PFSK-1 (cell line): ENCODE results near the gene COG7.

ENCODE experiments used
- FOXP2 ChIP-seq: optimal IDR thresholded peaks from 2 replicates; pipeline ENCODE3; 2011; ENCODE audit warnings: borderline replicate concordance, control low read depth, inconsistent platforms; ENCODE audit not compliant: insufficient read depth; ENCODE audit errors: extremely low read length, extremely low read depth
- POLR2AphosphoS5 ChIP-seq: IDR thresholded peaks from 2 replicates; pipeline ENCODE4 v1.6.1; 2012; ENCODE audit warnings: low read depth, mild to moderate bottlenecking, control low read depth, low read length, moderate library complexity
- SIN3A ChIP-seq: IDR thresholded peaks from 2 replicates; pipeline ENCODE4 v1.6.1; 2012; ENCODE audit warnings: mild to moderate bottlenecking, low read length, moderate library complexity, borderline replicate concordance; ENCODE audit not compliant: insufficient read depth
- TAF1 ChIP-seq: IDR thresholded peaks from 2 replicates; pipeline ENCODE4 v1.6.1; 2012; ENCODE audit warnings: low read length, control low read depth, borderline replicate concordance; ENCODE audit not compliant: insufficient read depth
- TF ChIP-seq, protein P1 (sequence below), 2 experiments: IDR thresholded peaks; 2 replicates each; pipeline versions ENCODE4 v1.6.1 to v1.8.0; 2011 to 2012; ENCODE audit warnings: low read depth in 2 of 2, low read length in 2 of 2, control low read depth in 1 of 2, inconsistent platforms in 1 of 2, mild to moderate bottlenecking in 1 of 2, moderate library complexity in 1 of 2; ENCODE audit not compliant: insufficient read depth in 1 of 2

Gene COG7

DNA sequence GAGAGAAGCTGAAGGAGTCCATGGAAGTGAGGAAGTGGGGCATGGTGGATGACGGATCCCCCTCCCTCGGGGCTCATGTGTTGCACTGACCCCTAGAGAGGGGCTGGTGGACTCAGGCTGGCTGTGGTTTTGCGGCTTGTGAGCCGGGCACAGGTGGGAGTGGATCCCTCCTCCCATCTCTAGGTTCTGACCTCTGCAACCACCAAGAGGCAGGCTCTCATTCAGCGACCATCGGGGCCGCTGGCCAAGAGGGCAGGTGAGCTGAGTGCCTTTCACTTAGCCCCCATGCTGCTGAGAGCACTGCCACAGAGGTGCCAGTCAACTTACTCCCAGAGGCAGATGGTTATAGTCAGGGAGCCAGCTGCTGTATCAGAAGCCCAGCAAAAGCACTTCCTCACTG, 83.6 kb downstream of the COG7 start:
- TF ChIP-seq TAF1 (no peak), FOXP2 (no peak)

DNA sequence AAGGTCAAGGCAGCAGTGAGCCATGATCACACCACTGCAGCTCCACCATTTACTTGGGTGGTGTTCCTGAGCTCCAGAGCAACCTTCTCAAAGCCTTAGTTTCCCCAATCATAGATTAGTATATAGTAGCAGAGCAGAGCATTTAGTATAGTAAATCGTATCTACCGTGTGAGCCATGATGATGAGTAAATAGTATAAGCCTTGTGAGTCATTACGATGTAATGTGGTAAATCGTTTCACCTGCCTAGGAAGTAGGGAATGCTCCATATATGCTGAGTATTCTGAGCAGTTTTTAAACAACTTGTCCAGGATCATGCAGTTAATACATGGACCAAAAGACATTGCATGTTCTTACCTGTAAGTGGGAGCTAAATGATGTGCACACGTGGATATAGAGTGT, 84.5 kb downstream of the COG7 start:
- no peak for TF ChIP-seq SIN3A
- TF ChIP-seq, protein P1, sequence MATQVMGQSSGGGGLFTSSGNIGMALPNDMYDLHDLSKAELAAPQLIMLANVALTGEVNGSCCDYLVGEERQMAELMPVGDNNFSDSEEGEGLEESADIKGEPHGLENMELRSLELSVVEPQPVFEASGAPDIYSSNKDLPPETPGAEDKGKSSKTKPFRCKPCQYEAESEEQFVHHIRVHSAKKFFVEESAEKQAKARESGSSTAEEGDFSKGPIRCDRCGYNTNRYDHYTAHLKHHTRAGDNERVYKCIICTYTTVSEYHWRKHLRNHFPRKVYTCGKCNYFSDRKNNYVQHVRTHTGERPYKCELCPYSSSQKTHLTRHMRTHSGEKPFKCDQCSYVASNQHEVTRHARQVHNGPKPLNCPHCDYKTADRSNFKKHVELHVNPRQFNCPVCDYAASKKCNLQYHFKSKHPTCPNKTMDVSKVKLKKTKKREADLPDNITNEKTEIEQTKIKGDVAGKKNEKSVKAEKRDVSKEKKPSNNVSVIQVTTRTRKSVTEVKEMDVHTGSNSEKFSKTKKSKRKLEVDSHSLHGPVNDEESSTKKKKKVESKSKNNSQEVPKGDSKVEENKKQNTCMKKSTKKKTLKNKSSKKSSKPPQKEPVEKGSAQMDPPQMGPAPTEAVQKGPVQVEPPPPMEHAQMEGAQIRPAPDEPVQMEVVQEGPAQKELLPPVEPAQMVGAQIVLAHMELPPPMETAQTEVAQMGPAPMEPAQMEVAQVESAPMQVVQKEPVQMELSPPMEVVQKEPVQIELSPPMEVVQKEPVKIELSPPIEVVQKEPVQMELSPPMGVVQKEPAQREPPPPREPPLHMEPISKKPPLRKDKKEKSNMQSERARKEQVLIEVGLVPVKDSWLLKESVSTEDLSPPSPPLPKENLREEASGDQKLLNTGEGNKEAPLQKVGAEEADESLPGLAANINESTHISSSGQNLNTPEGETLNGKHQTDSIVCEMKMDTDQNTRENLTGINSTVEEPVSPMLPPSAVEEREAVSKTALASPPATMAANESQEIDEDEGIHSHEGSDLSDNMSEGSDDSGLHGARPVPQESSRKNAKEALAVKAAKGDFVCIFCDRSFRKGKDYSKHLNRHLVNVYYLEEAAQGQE (IDR thresholded peaks at IDR 0.05; ENCODE audit: insufficient read depth in 1 of 2, low read depth in 2 of 2, low read length in 2 of 2) = no peak
- TF ChIP-seq TAF1 = no peak
- TF ChIP-seq FOXP2 = no peak
- TF ChIP-seq POLR2AphosphoS5 = no peak

DNA sequence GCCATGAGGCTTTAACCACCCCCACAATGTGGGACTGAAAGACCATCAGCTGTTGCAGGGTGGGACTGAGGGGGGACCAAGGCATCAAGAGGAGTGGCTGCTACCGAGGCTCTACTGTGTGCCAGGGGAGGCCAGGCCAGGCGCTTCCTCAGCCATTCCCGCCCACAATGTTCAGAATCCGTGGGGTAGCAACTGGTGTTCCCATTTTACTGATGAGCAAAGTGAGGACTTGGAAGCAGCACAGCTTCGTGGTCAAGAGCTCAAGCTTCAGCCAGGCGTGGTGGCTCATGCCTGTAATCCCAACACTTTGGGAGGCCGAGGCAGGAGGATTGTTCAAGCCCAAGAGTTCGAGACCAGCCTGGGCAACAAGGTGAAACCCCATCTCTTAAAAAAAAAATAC, 85.0 kb downstream of the COG7 start:
- no peak for TF ChIP-seq TAF1

DNA sequence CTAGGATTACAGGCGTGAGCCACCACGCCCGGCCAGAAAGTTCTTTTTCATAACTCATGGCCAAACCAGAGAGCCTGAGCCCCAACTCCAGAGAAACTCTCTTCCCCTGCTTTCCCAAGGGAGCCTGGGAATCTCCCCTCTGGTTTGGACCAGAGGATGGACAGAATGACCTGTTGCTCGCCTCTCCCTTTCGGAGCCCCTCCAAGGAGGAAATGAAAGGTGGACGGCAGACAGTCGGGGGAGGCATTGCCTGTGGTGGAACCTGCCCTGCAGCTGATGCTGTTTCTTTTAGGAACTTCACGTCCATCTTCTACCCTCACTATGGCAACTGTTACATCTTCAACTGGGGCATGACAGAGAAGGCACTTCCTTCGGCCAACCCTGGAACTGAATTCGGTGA, 85.4 kb downstream of the COG7 start:
- TF ChIP-seq SIN3A (no peak), FOXP2 (no peak), TAF1 (no peak), POLR2AphosphoS5 (no peak)
- TF ChIP-seq, protein P1 (IDR thresholded peaks at IDR 0.05; ENCODE audit: insufficient read depth in 1 of 2, low read depth in 2 of 2, low read length in 2 of 2) = no peak

DNA sequence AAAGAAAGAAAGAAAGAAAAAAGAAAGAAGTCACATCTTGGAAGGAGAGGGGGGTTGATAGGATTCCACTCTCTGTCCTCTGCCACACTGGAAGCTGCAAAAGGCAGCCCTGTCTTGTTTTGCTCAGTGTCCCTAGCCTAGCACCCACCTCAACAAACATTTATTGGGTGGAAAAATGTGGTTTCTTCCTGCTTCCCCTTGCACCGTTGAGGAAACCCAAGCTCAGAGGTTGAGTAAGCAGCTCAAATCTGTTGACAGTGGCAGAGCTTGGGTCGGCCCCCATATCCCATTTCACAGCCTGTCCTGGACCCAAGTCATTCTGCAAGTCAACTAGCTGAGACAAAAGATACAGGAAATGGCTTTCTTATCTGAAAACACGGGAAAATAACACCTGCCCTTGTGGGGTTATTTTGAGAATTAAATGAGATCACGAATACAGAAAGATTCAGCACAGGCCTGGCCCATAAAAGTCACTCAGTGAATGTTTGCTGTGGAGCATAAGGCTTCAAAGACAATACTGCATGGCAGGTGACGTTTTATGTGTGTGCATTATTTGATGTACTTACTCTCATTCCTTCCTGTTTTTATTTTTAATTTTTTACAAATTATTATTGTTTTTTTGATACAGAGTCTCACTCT, 87.3 kb downstream of the COG7 start:
- TF ChIP-seq, protein P1 (IDR thresholded peaks at IDR 0.05; ENCODE audit: insufficient read depth in 1 of 2, low read depth in 2 of 2, low read length in 2 of 2) = no peak
- TF ChIP-seq FOXP2 = no peak
- no peak for TF ChIP-seq POLR2AphosphoS5
- TF ChIP-seq SIN3A = no peak

DNA sequence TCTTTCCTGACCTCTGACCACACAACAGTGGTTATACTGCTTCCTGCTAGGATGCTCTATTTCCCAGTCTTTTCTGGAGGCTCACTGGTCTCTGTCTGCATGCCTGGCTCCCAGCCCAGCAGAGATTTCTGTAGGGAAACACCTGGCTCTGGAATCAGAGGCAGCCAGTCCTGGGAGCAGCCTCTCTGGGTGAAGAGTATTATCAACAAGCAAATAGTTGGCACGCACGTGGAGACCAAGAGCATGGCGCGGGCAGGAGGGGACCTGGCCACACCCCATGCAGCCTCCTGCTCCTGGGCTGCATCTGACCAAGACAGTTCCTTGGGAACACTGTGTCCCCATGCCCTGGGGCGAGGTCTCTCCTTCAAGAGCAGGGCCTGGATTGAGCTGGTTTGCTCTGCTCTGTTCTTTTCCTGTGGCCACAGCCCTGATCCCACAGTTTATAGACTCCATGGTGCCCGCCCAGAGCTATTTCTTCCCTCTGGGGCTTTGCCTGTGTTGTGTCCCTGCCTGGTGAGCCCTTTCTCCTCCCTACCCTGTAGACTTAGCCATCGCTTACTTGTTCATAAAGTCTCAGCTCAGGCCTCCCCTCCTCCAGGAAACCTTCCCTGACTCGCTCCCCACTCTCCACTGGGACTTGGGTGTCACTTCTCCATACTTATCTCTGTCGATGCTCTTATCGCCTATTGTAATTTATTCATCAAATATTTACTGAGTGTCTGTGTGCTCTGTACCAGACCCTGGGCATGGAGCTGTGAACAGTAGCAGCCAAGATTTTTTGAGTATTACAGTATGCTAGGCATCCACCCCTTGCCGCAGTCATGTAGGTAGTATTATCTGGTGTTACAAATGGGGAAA, 90.3 kb downstream of the COG7 start:
- no peak for TF ChIP-seq TAF1
- no peak for TF ChIP-seq POLR2AphosphoS5
- TF ChIP-seq, protein P1 (IDR thresholded peaks at IDR 0.05; ENCODE audit: insufficient read depth in 1 of 2, low read depth in 2 of 2, low read length in 2 of 2) = no peak
- no peak for TF ChIP-seq SIN3A
- TF ChIP-seq FOXP2 = no peak
